A673 (cell line): ENCODE measurements around the gene CCDC40.

Experiments
- CTCF ChIP-seq: fragments of 300-800, 200-600 bp; sonication (generic); conservative IDR thresholded peaks from 2 replicates; pipeline ENCODE4 v1.5.1; 2017; ENCODE audit warnings: low read depth, mild to moderate bottlenecking, antibody characterized with exemption, low read length, moderate library complexity, mixed read lengths
- EZH2 ChIP-seq: fragments of 200-600 bp; sonication (generic); IDR thresholded peaks from 2 replicates; pipeline ENCODE4 v1.6.1; 2017; ENCODE audit warnings: borderline replicate concordance, low read depth, mild to moderate bottlenecking, mixed read lengths, antibody characterized with exemption, low read length; ENCODE audit not compliant: poor library complexity, severe bottlenecking

DNA sequence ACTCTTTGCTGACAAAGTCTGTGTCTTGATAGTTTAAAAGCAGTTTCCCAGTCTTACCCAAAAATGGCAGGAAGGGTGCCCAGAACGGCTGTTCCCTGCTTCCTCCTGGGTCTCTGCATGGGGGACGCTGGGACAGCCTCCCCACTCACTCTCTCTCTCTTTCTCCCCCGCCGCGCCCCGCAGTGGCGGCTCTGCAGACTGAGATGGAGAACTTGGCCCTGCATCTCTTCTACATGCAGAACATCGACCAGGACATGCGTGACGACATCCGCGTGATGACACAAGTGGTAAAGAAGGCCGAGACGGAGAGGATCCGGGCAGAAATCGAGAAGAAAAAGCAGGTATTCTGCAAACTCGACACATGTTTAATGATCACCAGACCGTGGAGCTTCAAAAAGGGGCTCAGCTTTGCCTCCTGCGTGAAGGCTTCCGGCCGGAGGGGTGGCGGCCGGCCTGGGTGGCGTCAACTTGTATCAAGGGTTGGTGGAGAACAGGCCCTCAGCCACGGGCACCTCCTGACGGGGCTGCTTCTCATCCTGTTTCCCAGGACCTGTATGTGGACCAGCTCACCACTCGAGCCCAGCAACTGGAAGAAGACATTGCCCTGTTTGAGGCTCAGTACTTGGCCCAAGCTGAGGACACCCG, 22.0 kb downstream of the CCDC40 start:
- TF ChIP-seq CTCF: no peak
- no peak for TF ChIP-seq EZH2
